IPS-18a (cell line): ENCODE results near the gene TAMALIN.

ENCODE experiments used
- H3K27ac ChIP-seq: one replicate; pipeline ENCODE4 v1.5.1; 2013; ENCODE audit warnings: low read length
- H3K27me3 ChIP-seq: one replicate; pipeline ENCODE4 v1.6.1; 2013; ENCODE audit warnings: mild to moderate bottlenecking, low read length; ENCODE audit not compliant: control insufficient read depth, insufficient read depth
- H3K36me3 ChIP-seq: one replicate; pipeline ENCODE4 v1.6.1; 2013; ENCODE audit warnings: low read depth, low read length; ENCODE audit not compliant: control insufficient read depth
- H3K4me1 ChIP-seq: one replicate; pipeline ENCODE4 v1.6.1; 2013; ENCODE audit warnings: low read depth, low read length; ENCODE audit not compliant: control insufficient read depth
- H3K4me3 ChIP-seq: one replicate; pipeline ENCODE4 v1.5.1; 2013; ENCODE audit warnings: low read length
- H3K9ac ChIP-seq: one replicate; pipeline ENCODE4 v1.6.1; 2013; ENCODE audit warnings: mild to moderate bottlenecking, low read length, moderate library complexity
- H3K9me3 ChIP-seq: one replicate; pipeline ENCODE4 v1.6.1; 2013; ENCODE audit warnings: low read depth, low read length; ENCODE audit not compliant: control insufficient read depth

TAMALIN gene

GRCh38 chr12:52061470-52062166 is 54.9 kb downstream of the TAMALIN start:
- Histone ChIP-seq H3K9ac (no peak overlapping the region), H3K4me1 (no peaks in the 10 kb centered on the region), H3K27me3 (no peaks in the 10 kb centered on the region), H3K36me3 (peaks cover 14% of the 10 kb centered on the region), H3K27ac (no peak overlapping the region), H3K4me3 (no peak overlapping the region), H3K9me3 (no peaks in the 10 kb centered on the region)

- Histone ChIP-seq H3K27me3 (no peaks in the 10 kb centered on the region), H3K9ac (no peak overlapping the region), H3K4me1 (no peaks in the 10 kb centered on the region), H3K27ac (no peak overlapping the region), H3K36me3 (peaks cover 7% of the 10 kb centered on the region), H3K4me3 (no peak overlapping the region), H3K9me3 (no peaks in the 10 kb centered on the region)
These were observed 55.7 kb downstream of the TAMALIN start for GRCh38 chr12:52062167-52063081.

DNA sequence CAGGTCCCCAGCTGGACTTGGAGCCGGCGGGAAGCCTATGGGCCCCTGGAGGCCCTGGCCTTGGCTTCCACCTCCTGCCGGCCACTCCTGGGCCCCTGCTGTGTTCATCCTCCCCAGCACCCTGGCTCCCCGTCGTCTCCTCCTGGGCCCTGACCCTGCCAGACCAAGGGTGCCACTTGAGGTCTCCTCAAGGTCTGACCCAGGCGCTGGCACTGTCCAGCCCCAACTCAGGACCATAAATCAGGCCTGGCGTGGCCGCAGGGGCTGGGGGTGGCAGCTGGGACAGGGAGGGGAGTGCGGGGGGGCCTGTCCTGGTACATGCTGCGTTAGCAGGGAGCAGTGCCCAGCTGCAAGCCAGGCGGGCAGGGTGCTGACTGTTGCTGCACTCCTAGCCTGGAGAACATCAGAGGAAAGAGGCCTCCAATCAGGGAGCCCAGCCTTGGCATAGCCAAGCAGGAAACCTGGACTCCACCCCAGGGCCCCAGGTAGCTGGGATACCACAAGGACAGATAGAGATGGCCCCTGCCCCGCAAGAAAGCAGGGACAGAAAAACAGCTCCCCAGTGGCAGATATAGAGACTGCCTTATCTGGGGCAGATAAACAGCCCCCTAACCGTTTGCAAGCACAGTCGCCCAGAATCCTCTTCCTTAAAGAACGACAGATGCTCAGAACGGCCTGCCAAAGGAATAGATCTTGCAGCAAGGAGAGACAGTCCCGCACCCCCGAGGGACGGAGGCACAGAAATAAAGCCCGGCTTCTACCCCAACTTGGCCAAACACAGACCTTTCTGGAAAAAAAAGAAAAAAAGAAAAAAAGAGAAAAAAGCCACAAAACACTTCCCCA is 56.6 kb downstream of the TAMALIN start:
- H3K9me3 ChIP-seq, result no peaks in the 10 kb centered on the region
- H3K9ac ChIP-seq, result no peak overlapping the region
- H3K36me3 ChIP-seq, result peaks cover 7% of the 10 kb centered on the region
- H3K27me3 ChIP-seq, result no peaks in the 10 kb centered on the region
- no peaks in the 10 kb centered on the region for H3K4me1 ChIP-seq
- no peak overlapping the region for H3K27ac ChIP-seq
- H3K4me3 ChIP-seq, result no peak overlapping the region

DNA sequence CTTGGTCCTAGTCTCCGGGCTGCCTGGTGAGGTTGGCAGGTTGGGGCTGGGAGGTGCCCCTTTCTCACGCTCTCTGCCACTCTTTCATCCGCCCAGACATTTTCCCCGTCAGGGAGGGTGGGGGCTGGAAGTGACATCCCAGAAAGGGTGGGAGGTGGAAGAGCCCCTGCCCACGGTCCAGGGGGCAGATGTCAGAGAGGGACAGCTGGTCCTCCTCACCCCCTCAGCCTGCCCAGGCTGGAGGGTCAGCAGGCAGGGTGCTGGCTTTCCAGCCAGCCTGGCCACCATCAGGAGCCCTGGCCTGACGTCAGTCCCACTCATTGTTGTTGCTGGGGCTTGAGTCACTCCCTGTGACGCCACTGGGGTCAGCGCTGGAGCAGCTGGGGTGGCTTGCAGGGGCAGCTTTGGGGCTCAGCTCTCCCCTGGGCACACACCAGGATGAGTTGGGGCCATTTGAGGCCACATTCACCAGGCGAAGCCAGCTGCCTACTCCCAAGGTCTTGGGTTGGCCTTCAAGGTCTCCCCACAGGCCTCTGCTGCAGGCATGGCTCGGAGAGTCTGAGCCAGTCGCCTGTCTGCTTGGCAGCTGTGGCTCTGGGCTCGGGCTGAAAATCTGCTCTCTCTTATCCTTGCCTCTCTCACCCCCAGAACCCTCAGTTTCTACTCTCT is 57.4 kb downstream of the TAMALIN start:
- H3K4me1 ChIP-seq, result peaks cover 2% of the 10 kb centered on the region
- no peaks in the 10 kb centered on the region for H3K9me3 ChIP-seq
- no peak overlapping the region for H3K27ac ChIP-seq
- H3K36me3 ChIP-seq, result peaks cover 3% of the 10 kb centered on the region
- H3K4me3 ChIP-seq, result no peak overlapping the region
- no peaks in the 10 kb centered on the region for H3K27me3 ChIP-seq
- no peak overlapping the region for H3K9ac ChIP-seq
